ENCODE data around the gene MAPKAPK3. TPM values are rescaled to one million over a fixed set of nuclear protein-coding genes. Genes with fewer than 3 reads are reported as not detected.

MAPKAPK3 gene
- total RNA-seq, 1 donor from 2014 or later: 37.0 TPM

DNA sequence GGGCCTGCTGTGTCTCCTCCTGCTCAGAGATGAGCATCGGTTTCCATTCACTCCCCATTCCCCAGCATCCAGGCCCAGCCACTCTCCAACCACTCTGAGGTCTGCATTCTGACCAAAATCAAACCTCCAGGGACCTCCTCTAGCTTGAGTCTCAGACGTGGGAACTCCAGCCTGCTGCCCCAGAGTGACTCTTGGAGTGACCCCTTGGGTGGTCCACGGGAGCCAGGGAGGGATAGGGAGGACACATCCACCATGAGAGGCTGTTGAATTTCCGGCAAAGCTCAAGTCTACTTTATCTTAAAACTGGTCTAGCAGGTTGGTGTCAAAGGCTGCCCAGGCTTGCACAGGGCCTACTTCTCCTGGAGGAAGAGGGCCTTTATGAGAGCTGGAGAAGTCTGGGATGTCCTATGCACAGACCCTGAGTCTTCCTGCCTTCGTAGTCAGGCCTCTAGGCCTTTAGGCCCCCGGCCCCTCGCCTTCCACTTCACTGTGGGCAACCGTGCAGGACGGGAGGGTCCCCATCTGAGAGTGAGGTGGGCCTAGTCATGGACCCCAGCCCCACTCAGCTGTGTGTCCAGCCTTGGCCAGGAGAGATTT, 14.3 kb upstream of the MAPKAPK3 start:
- TF ChIP-seq, protein P1, sequence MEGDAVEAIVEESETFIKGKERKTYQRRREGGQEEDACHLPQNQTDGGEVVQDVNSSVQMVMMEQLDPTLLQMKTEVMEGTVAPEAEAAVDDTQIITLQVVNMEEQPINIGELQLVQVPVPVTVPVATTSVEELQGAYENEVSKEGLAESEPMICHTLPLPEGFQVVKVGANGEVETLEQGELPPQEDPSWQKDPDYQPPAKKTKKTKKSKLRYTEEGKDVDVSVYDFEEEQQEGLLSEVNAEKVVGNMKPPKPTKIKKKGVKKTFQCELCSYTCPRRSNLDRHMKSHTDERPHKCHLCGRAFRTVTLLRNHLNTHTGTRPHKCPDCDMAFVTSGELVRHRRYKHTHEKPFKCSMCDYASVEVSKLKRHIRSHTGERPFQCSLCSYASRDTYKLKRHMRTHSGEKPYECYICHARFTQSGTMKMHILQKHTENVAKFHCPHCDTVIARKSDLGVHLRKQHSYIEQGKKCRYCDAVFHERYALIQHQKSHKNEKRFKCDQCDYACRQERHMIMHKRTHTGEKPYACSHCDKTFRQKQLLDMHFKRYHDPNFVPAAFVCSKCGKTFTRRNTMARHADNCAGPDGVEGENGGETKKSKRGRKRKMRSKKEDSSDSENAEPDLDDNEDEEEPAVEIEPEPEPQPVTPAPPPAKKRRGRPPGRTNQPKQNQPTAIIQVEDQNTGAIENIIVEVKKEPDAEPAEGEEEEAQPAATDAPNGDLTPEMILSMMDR (conservative IDR thresholded peaks at IDR 0.05): no peak
- Mint-ChIP-seq H3K4me3 (no peak overlapping the region), H3K4me1 (peaks cover 5% of the 10 kb centered on the region), H3K27me3 (ENCODE audit: low read depth) (no peaks in the 10 kb centered on the region), H3K36me3 (ENCODE audit: low read depth) (no peaks in the 10 kb centered on the region), H3K9me3 (no peaks in the 10 kb centered on the region), H3K27ac (ENCODE audit: unreplicated experiment) (peak overlapping the region; percentile 67)
- no peak for DNase-seq (ENCODE audit: low read depth, low spot score)

DNA sequence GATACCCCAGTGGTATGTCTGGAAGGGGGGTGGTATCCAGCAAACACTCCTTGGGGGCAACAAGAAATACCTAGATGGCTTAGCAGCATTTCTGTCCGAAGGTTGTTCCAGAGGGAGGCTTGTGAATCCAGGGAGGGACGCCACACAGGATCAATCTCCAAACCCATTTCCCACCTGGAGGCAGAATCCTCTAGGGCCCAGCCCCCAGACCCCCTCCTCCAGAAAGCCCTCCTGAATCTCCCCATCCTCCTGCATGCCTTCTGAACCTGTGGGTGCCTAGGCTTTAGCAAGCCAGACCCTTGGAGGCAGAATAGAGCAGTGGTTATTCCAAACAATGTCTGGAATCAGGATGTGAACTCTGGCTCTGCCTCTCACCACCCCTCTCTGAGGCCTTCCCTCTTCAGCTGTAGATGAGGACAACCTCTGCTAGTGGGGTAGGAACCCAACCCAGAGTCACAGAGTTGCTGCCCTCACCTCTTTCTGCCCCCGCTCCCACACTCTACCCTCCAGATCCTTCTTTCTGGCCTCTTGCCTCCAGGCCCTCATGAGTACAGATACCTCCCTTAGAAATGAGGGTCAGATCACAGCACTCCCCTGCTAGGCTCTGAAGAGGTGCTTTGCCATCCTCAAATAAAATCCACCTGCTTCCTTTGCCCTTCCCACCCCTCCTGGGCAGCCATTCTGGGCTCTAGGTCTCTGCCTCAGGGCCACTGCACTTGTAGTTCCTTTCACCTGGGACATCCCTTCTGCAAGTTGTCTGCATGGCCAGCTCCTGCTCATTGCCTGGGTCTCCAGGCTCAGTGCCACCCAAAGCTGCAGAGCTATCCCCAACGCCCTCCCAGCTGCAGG, 13.5 kb upstream of the MAPKAPK3 start:
- H3K27ac Mint-ChIP-seq (ENCODE audit: unreplicated experiment): peak overlapping the region; percentile 23
- TF ChIP-seq, protein P1 (conservative IDR thresholded peaks at IDR 0.05): no peak
- no peaks in the 10 kb centered on the region for H3K9me3 Mint-ChIP-seq
- DNase-seq (ENCODE audit: low read depth, low spot score): no peak
- H3K27me3 Mint-ChIP-seq (ENCODE audit: low read depth): no peaks in the 10 kb centered on the region
- H3K36me3 Mint-ChIP-seq (ENCODE audit: low read depth): no peaks in the 10 kb centered on the region
- peak overlapping the region; percentile 4 for H3K4me3 Mint-ChIP-seq
- H3K4me1 Mint-ChIP-seq: peaks cover 5% of the 10 kb centered on the region

DNA sequence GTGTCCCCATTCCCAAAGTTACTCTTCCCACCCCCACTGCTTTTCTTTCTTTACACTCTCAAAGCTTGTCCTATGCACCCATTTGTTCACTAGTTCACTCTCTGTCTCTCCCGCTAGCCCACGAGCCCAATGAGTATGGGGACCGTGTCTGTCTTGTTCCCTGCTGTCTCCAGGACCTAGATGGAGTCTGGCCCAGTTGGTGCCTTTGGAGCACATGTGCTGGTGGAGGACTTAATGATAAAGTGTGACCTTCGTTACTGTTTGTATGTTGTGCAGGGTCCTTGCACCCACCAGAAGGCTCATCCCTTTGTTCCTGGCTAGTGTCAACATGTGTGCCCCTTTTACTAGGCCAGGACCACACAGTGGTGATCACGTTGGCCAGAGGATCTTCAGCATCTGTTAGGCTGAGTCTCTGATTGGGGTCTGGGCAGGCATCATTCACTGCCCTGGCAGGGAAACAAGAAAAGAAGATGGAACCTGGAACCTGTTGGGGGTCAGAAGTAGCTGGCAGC, 12.8 kb upstream of the MAPKAPK3 start:
- no peaks in the 10 kb centered on the region for H3K9me3 Mint-ChIP-seq
- DNase-seq (ENCODE audit: low read depth, low spot score): no peak
- H3K27ac Mint-ChIP-seq (ENCODE audit: unreplicated experiment): peak overlapping the region; percentile 68
- peaks cover 5% of the 10 kb centered on the region for H3K4me1 Mint-ChIP-seq
- no peak overlapping the region for H3K4me3 Mint-ChIP-seq
- TF ChIP-seq, protein P1 (conservative IDR thresholded peaks at IDR 0.05): no peak
- no peaks in the 10 kb centered on the region for H3K36me3 Mint-ChIP-seq (ENCODE audit: low read depth)
- no peaks in the 10 kb centered on the region for H3K27me3 Mint-ChIP-seq (ENCODE audit: low read depth)

DNA sequence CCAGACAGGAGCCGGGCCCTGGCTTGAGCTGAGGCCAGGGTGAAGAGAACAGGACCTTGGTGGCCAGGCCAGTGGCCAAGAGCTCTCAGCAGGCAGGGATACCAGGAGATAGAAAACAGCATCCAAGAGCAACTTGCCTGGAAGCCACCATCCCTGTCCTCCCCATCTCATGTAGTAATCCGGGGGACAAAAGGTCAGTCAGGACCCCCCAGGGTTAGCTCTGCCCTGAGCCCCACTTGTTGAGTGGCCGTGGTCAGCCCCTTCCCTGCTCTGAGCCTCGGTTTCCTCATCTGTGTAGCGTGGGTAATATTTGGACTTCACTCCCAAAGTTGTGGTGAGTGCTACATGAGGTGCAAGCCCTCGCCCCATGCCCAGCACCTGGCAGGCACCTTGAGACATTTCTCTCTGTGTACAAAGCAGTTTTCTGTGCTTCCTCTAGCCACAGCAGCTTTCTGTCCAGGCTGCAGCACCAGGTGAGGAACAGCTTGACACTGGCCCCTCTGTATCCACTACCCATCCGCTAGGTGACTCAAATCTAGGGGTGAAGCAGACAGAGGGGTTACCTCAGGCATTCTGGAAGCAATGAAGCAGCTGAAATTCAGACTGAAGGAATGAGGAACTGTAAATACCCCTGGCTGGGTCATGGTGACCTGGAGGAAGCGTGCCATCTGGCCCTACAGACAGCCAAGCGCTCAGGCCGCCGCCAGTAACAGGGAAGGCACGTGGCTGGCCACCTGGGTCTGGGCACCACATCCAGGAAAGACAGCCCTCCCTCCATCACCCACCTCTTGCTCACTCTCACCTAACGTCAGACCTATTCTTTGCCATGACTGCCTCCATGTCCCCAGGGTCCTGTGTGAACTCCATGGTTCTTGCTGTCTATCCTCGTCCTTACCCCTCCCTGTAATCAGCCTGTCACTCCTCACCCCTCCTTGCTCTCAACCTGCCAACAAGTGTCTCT, 12.0 kb upstream of the MAPKAPK3 start:
- Mint-ChIP-seq H3K27me3 (ENCODE audit: low read depth) (no peaks in the 10 kb centered on the region), H3K36me3 (ENCODE audit: low read depth) (no peaks in the 10 kb centered on the region), H3K4me3 (no peak overlapping the region), H3K27ac (ENCODE audit: unreplicated experiment) (peak overlapping the region; percentile 92), H3K4me1 (peaks cover 5% of the 10 kb centered on the region), H3K9me3 (no peaks in the 10 kb centered on the region)
- TF ChIP-seq, protein P1 (conservative IDR thresholded peaks at IDR 0.05): no peak
- no peak for DNase-seq (ENCODE audit: low read depth, low spot score)

GRCh38 chr3:50605901-50606326, 11.0 kb upstream of the MAPKAPK3 start:
- no peaks in the 10 kb centered on the region for H3K36me3 Mint-ChIP-seq (ENCODE audit: low read depth)
- TF ChIP-seq, protein P1 (conservative IDR thresholded peaks at IDR 0.05): no peak
- H3K27ac Mint-ChIP-seq (ENCODE audit: unreplicated experiment): peak overlapping the region; percentile 92
- no peaks in the 10 kb centered on the region for H3K9me3 Mint-ChIP-seq
- peaks cover 11% of the 10 kb centered on the region for H3K4me1 Mint-ChIP-seq
- H3K27me3 Mint-ChIP-seq (ENCODE audit: low read depth): no peaks in the 10 kb centered on the region
- no peak for DNase-seq (ENCODE audit: low read depth, low spot score)
- H3K4me3 Mint-ChIP-seq: no peak overlapping the region

All from neural crest cell (in vitro differentiated cells).